IMR-90 (cell line): Measurements from ENCODE around the gene SCFD2. TPM values are rescaled to one million over a fixed set of nuclear protein-coding genes. Genes with fewer than 3 reads are reported as not detected.

ENCODE experiments used
- ATAC-seq: fragments of 200-7000 bp; cut with Tn5 transposase; 2 replicates; pipeline ENCODE4 v1.9.1; 2020; ENCODE audit warnings: low read depth, mild to moderate bottlenecking, moderate library complexity
- BruUV-seq: library from RNA; stranded (reverse); fragments of 400-500 nt; replicated peaks from 2 replicates; lab custom pipeline; 2021; lab: Mats Ljungman, UMichigan
- CTCF ChIA-PET: fragments of 300-600 bp; formaldehyde crosslinking; extraction: SDS; loops from one replicate; lab custom pipeline; 2021; ENCODE audit warnings: antibody characterized with exemption; lab: Yijun Ruan, JAX
- POLR2A ChIA-PET: fragments of 300-600 bp; sonication (Branson Sonifier 250); formaldehyde crosslinking; loops from one replicate; lab custom pipeline; 2022; ENCODE audit warnings: antibody characterized with exemption; ENCODE audit not compliant: unreplicated experiment; lab: Charles Lee
- DNase-seq: peaks from one replicate; pipeline ENCODE4 v3.0.0; 2013
- H2AFZ ChIP-seq: replicated peaks from 2 replicates; pipeline ENCODE3; 2013; ENCODE audit warnings: low read length, mild to moderate bottlenecking; ENCODE audit not compliant: poor library complexity
- H2AK5ac ChIP-seq: 2 replicates; pipeline ENCODE4 v1.6.1; 2013; ENCODE audit warnings: low read depth, low read length, inconsistent platforms
- H2AK9ac ChIP-seq: replicated peaks from 2 replicates; pipeline ENCODE3; 2013; ENCODE audit warnings: mild to moderate bottlenecking, low read depth, low read length, moderate library complexity; ENCODE audit not compliant: poor library complexity
- H2BK120ac ChIP-seq: 2 replicates; pipeline ENCODE4 v1.6.1; 2013; ENCODE audit warnings: low read depth, low read length, inconsistent platforms
- H2BK15ac ChIP-seq: 3 replicates; pipeline ENCODE4 v1.6.1; 2013; ENCODE audit warnings: low read depth, low read length, inconsistent platforms
- H2BK20ac ChIP-seq: 2 replicates; pipeline ENCODE4 v1.6.1; 2013; ENCODE audit warnings: low read depth, mild to moderate bottlenecking, inconsistent platforms, low read length, moderate library complexity
- H2BK5ac ChIP-seq: 2 replicates; pipeline ENCODE4 v1.6.1; 2013; ENCODE audit warnings: mild to moderate bottlenecking, low read depth, low read length, inconsistent platforms; ENCODE audit not compliant: poor library complexity, severe bottlenecking
- H3K14ac ChIP-seq: replicated peaks from 2 replicates; pipeline ENCODE4 v1.6.1; 2013; ENCODE audit warnings: low read depth, low read length, inconsistent platforms
- H3K18ac ChIP-seq: 2 replicates; pipeline ENCODE4 v1.6.1; 2013; ENCODE audit warnings: low read depth, low read length, control low read depth
- H3K23ac ChIP-seq: 2 replicates; pipeline ENCODE4 v1.6.1; 2013; ENCODE audit warnings: low read depth, low read length, inconsistent platforms
- H3K27ac ChIP-seq: 2 replicates; pipeline ENCODE4 v1.5.1; 2013; ENCODE audit warnings: mild to moderate bottlenecking, control low read depth, low read length; ENCODE audit not compliant: insufficient read depth
- H3K27me3 ChIP-seq: 2 replicates; pipeline ENCODE4 v1.6.1; 2013; ENCODE audit warnings: low read length; ENCODE audit not compliant: control insufficient read depth, insufficient read depth
- H3K36me3 ChIP-seq: 2 replicates; pipeline ENCODE4 v1.6.1; 2013; ENCODE audit warnings: low read length, mixed read lengths; ENCODE audit not compliant: control insufficient read depth, insufficient read depth
- H3K4ac ChIP-seq: 2 replicates; pipeline ENCODE4 v1.6.1; 2013; ENCODE audit warnings: low read depth, low read length, inconsistent platforms
- H3K4me1 ChIP-seq: 2 replicates; pipeline ENCODE4 v1.6.1; 2013; ENCODE audit warnings: low read length, mixed read lengths; ENCODE audit not compliant: control insufficient read depth, insufficient read depth
- H3K4me2 ChIP-seq: 2 replicates; pipeline ENCODE4 v1.6.1; 2013; ENCODE audit warnings: low read depth, mild to moderate bottlenecking, control low read depth, low read length, moderate library complexity
- H3K4me3 ChIP-seq: 2 replicates; pipeline ENCODE4 v1.5.1; 2013; ENCODE audit warnings: low read depth, mild to moderate bottlenecking, control low read depth, low read length, moderate library complexity; ENCODE audit not compliant: insufficient read depth
- H3K56ac ChIP-seq: 2 replicates; pipeline ENCODE4 v1.6.1; 2013; ENCODE audit warnings: low read length, inconsistent platforms; ENCODE audit not compliant: insufficient read depth; ENCODE audit errors: extremely low read depth
- H3K79me1 ChIP-seq, 2 experiments: 2 replicates each; pipeline ENCODE4 v1.6.1; 2013; ENCODE audit warnings: low read length in 2 of 2, inconsistent platforms in 1 of 2, low read depth in 1 of 2
- H3K9ac ChIP-seq: 2 replicates; pipeline ENCODE4 v1.6.1; 2013; ENCODE audit warnings: low read depth, low read length, control low read depth
- H3K9me1 ChIP-seq: 2 replicates; pipeline ENCODE4 v1.6.1; 2013; ENCODE audit warnings: low read length, inconsistent platforms; ENCODE audit not compliant: insufficient read depth
- H3K9me3 ChIP-seq: 2 replicates; pipeline ENCODE4 v1.6.1; 2013; ENCODE audit warnings: low read length; ENCODE audit not compliant: control insufficient read depth, insufficient read depth
- H4K20me1 ChIP-seq: 2 replicates; pipeline ENCODE4 v1.6.1; 2013; ENCODE audit warnings: low read length, inconsistent platforms; ENCODE audit not compliant: insufficient read depth
- H4K5ac ChIP-seq: 2 replicates; pipeline ENCODE4 v1.6.1; 2013; ENCODE audit warnings: mild to moderate bottlenecking, low read depth, low read length, control low read depth
- H4K8ac ChIP-seq, 2 experiments: 2 replicates each; pipeline ENCODE4 v1.6.1; 2013; ENCODE audit warnings: low read depth in 2 of 2, low read length in 2 of 2, control low read depth in 1 of 2, inconsistent platforms in 1 of 2
- H4K91ac ChIP-seq: 2 replicates; pipeline ENCODE4 v1.6.1; 2013; ENCODE audit warnings: low read depth, low read length, inconsistent platforms; ENCODE audit not compliant: insufficient read depth
- POLR2A ChIP-seq: IDR thresholded peaks from 2 replicates; pipeline ENCODE4 v1.6.1; 2012; ENCODE audit warnings: mild to moderate bottlenecking, low read depth, low read length
- RAD21 ChIP-seq: IDR thresholded peaks from 2 replicates; pipeline ENCODE4 v1.6.1; 2012; ENCODE audit warnings: low read length, improper control_type of control experiment
- RFX5 ChIP-seq: IDR thresholded peaks from 2 replicates; pipeline ENCODE4 v1.8.0; 2012; ENCODE audit warnings: low read depth, mild to moderate bottlenecking, low read length, moderate library complexity
- WGBS, 2 experiments: methylation state at CpG; one replicate each; pipeline versions ENCODE4 v1.1.5 to v1.1.7; 2013; ENCODE audit warnings: missing lambda C conversion rate in 2 of 2; ENCODE audit not compliant: insufficient read length in 1 of 2; ENCODE audit errors: extremely low coverage in 2 of 2; 5-methylcytosine and 5-hydroxymethylcytosine counted together
- dilution Hi-C: fragments of 300-500 bp; cut with HindIII; formaldehyde crosslinking; loops from one replicate; pipeline ENCODE4 v1.14.3; 2018; ENCODE audit warnings: low sequenced_read_pairs; ENCODE audit not compliant: unreplicated experiment
- in situ Hi-C: fragments of 300-500 bp; cut with MboI; formaldehyde crosslinking; loops from 3 replicates; pipeline ENCODE4 v1.14.3; 2019; ENCODE audit warnings: low sequenced_read_pairs, inconsistent platforms, mixed read lengths
- intact Hi-C: fragments of 100-400 bp; cut with micrococcal nuclease; formaldehyde crosslinking; loops from 2 replicates; pipeline ENCODE4 v1.10.0; 2022
- polyA plus RNA-seq, 3 experiments: library from polyadenylated mRNA; depleted of rRNA; stranded (reverse); fragments of >200 nt; gene quantifications; 2 replicates each; pipeline ENCODE4 v1.2.3, GENCODE V29; 2012; ENCODE audit warnings: low replicate concordance in 1 of 3
- total RNA-seq: library from RNA; depleted of rRNA; stranded (reverse); fragments of >200 nt; gene quantifications from 2 replicates; pipeline ENCODE4 v1.2.3, GENCODE V29; 2012

The SCFD2 gene
- total and polyA plus RNA-seq, 2 of the 4 experiments (the other 2 are of a cell fraction), result 18.9 to 62.4 TPM

GRCh38 chr4:53365121-53365485, 758 bp downstream of the SCFD2 start:
- dilution Hi-C loops, result no loop called here
- no CpG with 5 or more reads among the region's 8 CpGs for WGBS, 2 experiments

More at GRCh38 chr4:53365121-53365485, 758 bp downstream of the SCFD2 start:
- Histone ChIP-seq H2AFZ (peak overlapping the region; percentile 98), H3K27ac (peak overlapping the region; percentile 57), H3K23ac (peak overlapping the region; percentile 90), H3K4me1 (0 out of 2 replicates have a peak, but pooled peaks cover 3% of the 10 kb centered on the region), H3K27me3 (no peaks in the 10 kb centered on the region), H3K79me1 (peaks cover 14 to 31% of the 10 kb centered on the region in 2 experiments), H3K4me2 (peak overlapping the region; percentile 97), H3K4me3 (peak overlapping the region; percentile 79), H3K14ac (peak overlapping the region; percentile 66), H4K5ac (no peak overlapping the region), H2BK120ac (peak overlapping the region; percentile 40; the same call in 1 of the 2 replicates), H2BK20ac (no peak overlapping the region), H3K18ac (no peak overlapping the region), H4K8ac (peak overlapping the region; percentile 87 to 98; a peak in 3 of 4 replicates), H2AK9ac (peak overlapping the region; percentile 95), H4K20me1 (no peaks in the 10 kb centered on the region), H3K9me1 (peaks cover 3% of the 10 kb centered on the region; the same call in 1 of the 2 replicates), H2BK5ac (no peak overlapping the region), H2AK5ac (peak overlapping the region; percentile 66; the same call in 1 of the 2 replicates), H4K91ac (peak overlapping the region; percentile 40; the same call in 1 of the 2 replicates), H3K9ac (peak overlapping the region; percentile 71), H3K4ac (peak overlapping the region; percentile 52), H2BK15ac (peak overlapping the region; percentile 74; the same call in 1 of the 3 replicates), H3K36me3 (peaks cover 2% of the 10 kb centered on the region; the same call in 1 of the 2 replicates), H3K9me3 (no peaks in the 10 kb centered on the region), H3K56ac (peak overlapping the region; percentile 44; the same call in 1 of the 2 replicates)
- peak; percentile 55 for ATAC-seq
- intact Hi-C loops, result loop anchor here (5.0 kb wide), 3 partner anchors 348 to 988 kb away; no protein-coding TSS in a partner anchor
- TF ChIP-seq RFX5 (no peak), RAD21 (no peak), POLR2A (no peak)
- in situ Hi-C loops, result loop anchor here (5.0 kb wide), 1 partner anchor 862 kb away; the partner anchor contains the start of gene PDGFRA
- DNase-seq, result peak; percentile 27
- no TSS peak for BruUV-seq
- ChIA-PET POLR2A (no interaction called here), CTCF (no interaction called here)
